Nucleus accumbens (tissue), 56 donors: ENCODE data around the gene PLCL2.

Experiments
- DNase-seq, 56 donors: peaks; one replicate each; lab custom pipeline; 2025; lab: John Stamatoyannopoulos, UW

Gene PLCL2

DNA sequence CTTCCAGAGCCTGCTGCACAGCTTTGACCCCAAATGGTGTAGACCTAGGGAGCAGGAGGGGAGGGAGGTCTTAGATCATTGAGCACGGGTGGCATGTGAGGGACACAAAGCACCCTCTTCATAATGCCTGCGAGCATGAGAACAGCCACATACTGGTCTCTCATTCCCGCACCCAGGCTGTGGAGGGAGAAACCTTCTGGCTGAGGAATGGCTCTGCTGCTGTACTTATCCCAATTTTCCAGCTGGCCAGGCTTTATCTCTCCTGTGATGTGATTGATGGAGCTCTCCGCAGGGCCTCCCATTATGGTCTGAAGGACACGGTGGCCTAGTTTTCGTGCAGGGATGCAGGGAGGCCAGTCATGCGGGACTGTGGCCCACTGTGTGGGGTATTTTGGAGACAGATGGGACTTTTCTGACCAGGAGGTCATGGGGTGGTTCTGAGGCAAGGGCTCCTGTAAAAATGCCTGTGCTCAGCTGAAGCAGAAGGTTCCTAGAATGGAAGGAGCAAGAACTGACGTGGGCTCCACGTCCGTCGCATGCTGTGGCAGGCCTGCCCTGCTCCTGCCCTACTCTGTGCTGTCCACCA lies 251.5 kb downstream of the PLCL2 start:
- no peak for DNase-seq

DNA sequence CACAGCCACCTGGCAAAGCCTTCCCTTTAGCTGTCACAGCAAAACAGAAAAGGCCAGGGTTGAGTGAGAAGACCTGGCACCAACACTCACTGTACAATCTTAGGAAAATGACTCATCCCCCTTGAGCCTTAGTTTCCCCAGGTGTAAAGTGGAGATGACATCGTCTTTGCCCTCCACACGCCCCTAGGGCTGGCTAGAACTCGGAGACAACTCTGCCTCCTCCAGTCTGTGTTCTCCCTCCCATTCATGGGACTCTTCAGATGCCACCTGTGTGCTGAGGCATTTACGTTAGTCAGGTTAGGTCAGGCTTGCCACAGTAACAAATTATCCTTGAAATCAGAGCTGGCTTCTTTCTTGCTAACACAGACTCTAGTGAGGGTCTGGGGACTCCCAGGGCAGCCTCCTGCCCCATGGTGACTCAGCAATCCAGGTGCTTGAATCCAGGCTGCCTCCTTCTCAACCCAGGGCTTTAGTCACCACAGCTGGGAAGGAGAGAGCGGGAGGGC lies 252.6 kb downstream of the PLCL2 start:
- DNase-seq: no peak

DNA sequence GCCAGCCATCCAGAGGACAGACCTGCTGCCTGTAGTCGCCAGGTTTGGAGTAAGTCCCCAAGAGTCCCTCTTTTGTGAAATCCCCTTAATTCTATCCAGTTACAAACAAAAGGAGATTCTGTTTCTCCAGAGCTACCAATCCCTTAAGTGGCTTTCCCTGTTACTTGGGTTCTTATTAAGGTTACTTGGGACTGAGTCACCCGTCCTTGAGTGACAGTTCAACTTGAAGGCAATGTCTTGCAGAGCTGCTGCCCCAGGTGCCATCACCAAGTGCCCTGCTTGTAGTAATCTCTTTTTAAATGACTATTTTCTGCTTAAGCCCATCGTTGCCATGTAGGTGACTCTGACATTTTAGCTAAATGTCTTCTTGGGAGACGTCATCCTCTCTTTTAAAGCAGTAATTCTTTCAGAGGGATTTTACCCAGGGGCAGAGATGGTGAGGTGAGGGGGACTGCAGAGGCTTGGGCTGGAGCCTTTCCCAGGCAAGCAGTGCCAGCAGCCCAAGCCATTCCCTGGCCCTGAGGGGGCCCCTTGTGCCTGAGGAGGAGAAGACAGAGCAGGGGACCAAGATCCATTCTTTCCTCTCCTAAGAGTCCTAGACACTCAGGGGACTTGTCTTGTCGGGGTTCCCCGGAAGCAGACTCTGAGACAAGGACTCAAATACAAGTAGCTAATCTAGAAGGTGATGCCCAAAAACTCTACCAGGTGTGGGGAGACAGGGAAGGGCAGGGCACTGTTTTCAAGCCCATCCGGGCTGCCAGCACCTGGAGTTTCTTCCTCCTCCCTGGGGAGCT lies 253.7 kb downstream of the PLCL2 start:
- DNase-seq: no peak
